HG03521 (cell line): Measurements from ENCODE around the gene MGAT4B.
"Not testable (repeated sequence)": the region's sequence is repeated elsewhere in the genome, so short reads cannot be mapped to it uniquely, and the experiment has no call there.

ENCODE experiments used
- ATAC-seq: cut with Tn5 transposase; IDR thresholded peaks from one replicate; pipeline ENCODE4 v1.9.1; 2021; ENCODE audit warnings: mild to moderate bottlenecking, moderate library complexity; ENCODE audit not compliant: unreplicated experiment

Gene MGAT4B

DNA sequence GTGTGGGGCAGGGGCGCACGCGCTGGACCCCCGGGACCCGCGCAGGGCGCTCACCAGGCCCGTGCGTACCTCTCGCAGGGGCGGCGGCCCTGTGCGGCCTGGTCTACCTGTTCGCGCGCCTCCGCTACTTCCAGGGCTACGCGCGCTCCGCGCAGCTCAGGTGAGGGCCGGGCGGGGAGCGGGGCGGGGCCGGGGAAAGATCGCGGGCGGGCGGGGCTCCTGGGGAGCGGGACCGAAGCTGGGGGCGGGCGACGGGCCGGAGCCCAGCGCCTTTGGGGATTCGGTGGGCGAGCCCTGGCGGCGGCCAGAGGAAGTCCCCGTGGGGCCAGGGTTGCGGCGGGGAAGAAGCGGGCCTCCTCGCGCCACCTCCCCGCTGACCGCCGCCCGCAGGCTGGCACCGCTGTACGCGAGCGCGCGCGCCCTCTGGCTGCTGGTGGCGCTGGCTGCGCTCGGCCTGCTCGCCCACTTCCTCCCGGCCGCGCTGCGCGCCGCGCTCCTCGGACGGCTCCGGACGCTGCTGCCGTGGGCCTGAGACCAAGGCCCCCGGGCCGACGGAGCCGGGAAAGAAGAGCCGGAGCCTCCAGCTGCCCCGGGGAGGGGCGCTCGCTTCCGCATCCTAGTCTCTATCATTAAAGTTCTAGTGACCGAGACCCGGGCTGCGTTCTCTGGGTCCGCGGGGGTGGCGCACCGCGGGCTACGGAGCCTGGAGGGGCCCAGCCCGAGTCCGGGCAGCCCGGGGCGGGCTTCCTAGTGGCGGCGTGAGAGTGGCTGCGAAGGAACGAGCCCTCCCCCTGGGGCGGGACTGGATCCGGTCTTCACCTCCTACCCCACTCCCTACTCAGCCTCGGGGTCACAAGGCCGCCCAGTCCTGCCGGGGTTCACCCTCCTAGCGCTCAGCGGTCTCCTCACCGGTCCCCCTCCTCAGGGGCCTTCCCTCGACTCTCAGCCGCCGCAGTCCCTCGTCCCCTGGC lies 10.5 kb downstream of the MGAT4B start:
- ATAC-seq, result peak; percentile 62

DNA sequence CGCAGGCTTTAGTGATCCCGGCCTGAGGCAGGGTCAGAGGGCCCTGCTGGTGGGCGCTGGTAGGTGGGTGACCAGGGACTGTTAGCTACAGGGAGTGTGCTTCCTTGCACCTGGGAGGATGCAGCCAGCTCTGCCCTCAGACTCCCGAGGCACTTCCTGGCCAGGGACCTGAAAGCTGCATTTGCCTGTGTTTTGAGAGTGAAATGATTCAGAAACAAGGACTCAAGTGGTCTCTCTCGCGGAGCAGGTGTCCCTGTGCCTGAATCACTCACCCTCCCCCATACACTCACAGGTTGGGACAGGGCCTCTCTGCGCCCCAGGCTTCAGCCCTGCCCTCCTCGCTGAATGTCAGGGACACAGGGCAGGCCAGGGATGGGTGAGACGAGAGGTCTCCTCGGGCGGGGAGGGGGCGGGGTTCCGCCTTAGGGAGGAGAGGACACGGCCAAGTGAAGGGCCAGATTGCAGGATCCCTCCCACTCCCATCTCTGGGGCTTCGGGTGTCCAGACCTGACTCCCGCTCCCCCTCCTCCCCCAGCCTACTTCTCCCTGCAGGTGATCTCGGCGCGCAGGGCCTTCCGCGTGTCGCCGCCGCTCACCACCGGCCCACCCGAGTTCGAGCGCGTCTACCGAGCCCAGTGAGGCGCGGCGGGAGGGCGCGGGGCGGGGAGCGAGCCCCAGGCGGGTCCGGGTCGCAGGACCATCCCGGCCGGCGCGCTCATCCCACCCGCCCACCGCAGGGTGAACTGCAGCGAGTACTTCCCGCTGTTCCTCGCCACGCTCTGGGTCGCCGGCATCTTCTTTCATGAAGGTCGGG lies 11.4 kb downstream of the MGAT4B start:
- no peak for ATAC-seq

DNA sequence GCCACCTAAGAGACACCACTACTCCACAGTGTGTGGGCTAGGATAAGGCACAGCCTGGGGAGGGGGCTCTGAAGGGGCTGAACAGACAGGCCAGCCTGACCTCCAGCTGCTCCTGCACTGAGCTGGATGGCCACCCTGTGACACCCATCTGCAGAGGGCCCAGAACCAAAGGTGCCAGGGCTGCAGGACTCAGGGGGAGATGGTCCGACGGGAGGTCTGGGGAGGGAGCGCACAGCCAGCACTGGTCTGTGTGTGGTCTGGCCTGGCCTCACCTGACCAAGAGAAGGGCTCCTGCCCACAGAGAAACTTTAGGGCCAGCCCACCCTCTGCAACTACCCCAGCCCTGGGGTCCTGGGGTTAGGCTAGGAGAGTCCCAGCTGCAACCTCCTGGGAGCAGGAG lies 12.1 kb downstream of the MGAT4B start:
- ATAC-seq, result no peak

DNA sequence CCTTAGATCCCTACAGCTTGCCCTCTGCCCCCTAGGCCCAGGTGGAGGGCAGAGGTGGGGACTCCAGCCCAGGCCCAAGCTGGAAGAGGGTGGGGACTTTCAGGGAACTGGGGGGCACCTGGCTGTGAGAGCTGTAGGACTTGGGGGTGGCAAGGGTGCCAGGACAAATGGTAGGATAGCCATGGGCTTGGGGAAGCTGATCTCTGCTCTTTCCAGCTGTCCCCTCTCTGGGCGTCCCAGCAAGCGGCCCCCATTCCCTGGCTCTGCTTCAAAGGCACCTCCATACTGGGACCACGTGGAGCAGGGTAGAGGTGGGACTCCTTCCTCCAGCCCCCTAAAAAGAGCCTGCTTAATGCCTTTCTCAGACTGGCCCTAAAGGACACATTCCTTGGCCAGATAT lies 12.5 kb downstream of the MGAT4B start:
- ATAC-seq, result no peak

DNA sequence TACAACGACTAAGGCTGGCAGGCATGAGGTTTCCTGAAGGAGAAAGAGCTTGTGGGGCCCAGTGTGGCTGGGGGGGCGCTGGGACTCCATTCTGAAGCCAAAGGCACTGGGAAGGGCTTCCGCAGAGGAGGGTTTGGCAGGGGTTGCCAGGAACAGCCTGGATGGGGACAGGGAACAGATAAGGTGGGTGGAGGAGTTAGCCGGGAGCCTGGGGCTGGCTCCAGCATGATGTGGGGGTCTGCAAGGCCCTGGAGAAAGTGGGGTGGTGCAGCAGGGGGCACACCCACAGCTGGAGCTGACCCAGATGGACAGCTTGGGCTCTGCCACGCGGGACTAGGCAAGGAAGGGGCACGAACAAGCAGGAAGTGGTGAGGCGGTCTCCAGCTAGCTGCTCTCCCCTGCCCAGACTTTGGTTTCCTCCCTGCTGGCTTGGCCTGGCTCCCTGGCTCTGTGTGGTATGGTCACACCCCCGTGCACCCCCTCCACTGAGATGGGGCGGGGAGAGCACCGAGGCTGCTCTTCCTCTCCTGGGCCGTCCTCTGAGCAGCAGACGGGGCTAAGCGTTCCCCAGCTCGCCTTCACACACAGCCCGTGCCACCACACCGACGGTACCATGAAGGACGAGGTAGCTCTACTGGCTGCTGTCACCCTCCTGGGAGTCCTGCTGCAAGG lies 13.1 kb downstream of the MGAT4B start, which contains the start of gene LTC4S:
LTC4S (plus strand) TSS at position 519 of the 672 bp plus-strand sequence; CDS start at position 614, 95 bp downstream.
- ATAC-seq, result no peak

DNA sequence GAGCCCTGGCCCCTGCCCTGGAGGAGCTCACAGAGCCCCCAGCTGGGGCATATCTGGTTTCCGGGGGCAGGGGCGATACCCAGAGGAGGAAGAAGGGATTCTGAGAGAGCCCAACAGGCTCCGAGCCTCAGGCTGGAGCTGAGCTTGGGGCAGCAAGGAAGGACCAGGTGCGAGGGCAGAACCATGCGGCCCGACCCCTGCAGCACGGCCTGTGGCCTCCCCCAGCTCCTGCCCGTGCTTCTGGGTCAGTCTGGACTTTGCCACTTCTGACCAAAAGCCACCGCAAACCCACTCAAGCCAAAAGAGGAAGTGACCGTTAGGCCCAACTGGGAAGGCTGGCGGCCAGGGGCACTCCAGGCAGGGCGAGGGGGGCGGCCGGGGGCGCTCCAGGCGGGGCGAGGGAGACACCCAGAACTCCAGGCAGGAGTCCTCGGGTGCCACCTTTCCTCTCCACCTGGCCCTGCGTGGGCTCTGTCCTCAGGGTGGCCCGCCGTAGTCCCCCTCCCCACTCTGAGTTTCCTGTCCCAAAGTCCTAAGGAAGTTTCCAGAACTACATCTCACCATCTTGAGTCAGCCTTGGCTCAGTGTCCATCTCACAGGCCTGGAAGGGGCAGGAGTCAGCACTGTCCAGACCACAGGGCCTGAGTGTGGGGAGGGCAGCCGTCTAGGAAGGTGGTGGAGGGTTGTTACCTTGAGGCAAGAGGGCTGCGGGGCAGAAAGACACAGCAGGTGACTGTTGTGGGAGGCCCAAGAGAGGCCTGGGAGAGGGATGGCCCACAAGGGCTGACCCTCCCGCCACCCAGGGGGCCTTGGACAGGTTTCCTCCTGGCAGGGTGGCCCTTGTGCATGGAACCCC lies 13.8 kb downstream of the MGAT4B start:
- no peak for ATAC-seq

DNA sequence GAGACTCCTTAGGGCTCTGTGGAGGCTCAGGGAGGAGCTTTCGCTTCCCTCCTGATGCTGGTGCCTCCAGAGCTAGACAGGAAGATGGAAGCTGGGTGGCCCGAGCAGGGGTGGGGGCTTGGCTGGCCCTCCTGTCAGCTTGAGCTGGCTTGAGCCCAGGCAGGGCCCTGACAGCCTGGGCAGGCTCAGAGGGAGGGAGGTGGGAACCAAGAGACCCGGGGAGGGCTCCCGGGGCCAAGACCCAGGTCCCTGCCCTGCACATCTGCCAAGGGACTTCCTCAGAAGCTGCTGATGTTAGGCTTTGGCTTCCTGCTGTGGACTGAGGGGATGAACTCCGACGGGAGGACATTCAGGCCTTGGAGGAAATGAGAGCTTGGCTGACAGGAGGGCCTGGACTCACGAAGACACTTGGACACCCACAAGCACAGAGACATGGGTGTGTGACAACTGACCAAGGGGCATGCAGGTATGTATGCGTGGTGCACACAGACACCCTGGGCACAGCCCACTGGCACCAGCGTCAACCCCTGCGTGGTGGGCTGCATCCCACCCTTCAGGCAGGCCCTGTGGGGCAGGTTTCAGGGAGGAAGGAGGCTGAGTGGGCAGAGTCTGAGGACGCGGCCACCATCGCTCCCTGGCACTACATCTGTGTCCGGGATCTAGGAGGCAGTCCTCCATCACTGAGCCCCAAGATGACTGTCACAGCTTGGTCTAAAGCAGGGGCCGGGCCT lies 14.6 kb downstream of the MGAT4B start:
- ATAC-seq, result no peak

DNA sequence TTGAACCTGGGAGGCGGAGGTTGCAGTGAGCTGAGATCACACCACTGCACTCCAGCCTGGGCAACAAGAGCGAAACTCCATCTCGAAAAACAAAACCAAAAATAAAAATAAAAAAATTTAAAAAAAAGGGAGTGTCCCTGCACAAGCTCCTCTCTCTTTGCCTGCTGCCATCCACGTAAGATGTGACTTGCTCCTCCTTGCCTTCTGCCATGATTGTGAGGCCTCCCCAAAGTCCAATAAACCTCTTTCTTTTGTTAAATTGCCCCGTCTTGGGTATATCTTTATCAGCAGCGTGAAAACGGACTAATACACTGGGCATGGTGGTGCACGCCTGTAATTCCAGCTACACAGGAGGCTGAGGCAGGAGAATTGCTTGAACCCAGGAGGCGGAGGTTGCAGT lies 17.4 kb downstream of the MGAT4B start:
- not testable (repeated sequence) for ATAC-seq

DNA sequence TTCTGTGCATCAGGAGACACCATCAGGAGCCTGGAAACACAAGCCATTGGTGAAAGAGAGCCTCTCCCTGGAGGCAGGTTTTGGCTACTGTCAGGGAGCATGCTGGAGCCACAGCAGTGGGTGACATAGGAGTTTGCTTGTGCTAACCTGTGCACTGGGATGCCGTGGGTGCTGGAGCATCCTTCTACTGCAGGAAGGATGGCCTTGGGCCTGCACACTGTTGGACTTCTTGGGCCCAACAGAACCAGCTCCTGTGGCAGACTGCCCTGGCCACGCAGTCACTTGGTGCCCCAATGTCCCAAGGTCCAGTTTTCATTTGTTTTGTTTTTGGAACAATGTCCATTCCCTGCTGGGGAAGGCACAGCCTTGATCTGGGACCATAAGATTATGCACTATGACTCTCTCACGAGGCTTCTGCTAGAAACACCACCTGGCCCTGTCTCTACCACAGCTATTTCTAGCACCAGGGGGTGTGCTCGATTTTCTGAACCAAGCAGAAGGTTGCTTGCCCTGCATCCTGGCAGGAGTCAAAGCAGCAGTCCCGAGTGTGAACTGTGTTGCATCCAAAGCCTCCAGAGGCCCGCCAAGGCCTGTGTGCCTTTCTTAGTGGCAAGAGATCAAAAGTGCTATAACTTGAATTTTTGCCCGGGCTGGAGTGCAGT lies 18.3 kb downstream of the MGAT4B start:
- ATAC-seq, result no peak

DNA sequence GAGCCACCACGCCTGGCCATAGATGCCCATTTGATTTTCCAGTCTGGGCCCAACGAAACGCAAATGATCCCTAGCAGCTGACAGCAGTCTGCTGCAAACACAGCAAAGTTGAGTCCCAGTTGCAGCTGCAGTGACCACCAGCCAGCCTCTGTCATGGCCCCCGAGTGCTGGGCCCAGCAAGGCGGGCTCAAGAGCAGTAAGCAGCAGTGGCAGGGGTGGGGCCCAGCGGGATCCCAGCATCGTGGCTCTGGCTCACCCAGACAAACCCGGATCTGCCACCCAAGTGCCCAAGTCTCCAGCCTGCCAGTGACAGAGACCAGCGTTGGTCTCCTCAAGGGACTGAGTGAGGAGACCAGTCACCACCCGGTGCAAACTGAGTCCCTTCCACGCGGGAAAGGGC lies 19.8 kb downstream of the MGAT4B start:
- ATAC-seq, result no peak

DNA sequence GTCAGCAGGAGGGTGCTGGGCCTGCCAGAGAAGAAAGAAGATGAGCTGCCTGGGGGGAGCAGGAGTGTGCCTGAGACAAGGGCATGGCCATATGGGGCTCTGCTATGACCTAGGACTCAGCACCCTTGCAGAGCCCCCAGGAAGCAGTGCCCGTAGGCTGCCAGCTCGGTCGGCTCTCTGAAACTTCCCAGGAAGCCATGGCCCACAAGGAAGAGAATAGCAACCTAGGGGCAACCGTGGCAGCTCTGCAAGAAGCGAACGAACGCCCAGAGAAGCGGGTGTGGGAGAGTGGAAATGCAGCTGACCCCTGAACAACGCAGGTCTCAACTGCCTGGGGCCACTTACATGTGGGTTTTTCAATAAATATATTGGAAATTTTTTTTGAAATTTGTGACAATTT lies 23.5 kb downstream of the MGAT4B start:
- no peak for ATAC-seq

DNA sequence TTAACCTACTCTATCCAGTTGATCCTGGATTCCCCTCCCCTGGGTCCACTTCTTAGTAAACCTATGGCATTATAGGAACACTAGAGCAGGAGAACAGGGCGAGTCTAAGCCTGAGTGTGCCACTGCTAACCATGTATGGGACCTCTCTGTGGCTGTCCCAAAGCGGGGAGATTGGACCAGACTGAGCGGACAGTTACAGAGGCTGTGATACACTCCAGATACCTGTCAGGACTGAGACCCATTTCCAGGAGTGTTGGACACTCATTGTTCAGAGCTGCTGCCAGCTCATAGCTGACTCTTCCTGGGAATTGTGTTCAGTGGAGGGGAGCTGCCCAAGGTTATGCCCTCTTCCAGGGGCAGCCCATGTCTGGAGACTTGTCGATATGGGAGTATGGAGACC lies 24.8 kb downstream of the MGAT4B start:
- ATAC-seq, result no peak

DNA sequence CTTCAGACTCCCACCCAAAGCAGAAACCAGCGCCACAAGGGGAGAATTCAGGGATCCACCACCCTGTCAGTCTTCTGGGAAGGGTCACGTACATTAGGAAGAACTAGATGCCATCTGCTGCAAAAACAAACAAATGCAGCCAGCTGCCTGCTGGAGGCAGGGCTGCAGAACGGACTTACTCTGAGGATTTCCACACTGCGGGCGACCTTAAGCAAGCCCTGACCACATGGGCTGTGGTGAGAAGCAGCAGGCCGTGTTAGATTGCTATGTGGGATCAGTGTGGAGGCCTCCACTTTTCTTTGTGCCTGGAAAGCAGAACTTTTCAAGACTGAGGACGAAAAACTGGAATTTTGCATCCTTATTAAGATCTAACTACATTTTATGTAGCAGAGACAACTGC lies 26.3 kb downstream of the MGAT4B start:
- ATAC-seq, result no peak

DNA sequence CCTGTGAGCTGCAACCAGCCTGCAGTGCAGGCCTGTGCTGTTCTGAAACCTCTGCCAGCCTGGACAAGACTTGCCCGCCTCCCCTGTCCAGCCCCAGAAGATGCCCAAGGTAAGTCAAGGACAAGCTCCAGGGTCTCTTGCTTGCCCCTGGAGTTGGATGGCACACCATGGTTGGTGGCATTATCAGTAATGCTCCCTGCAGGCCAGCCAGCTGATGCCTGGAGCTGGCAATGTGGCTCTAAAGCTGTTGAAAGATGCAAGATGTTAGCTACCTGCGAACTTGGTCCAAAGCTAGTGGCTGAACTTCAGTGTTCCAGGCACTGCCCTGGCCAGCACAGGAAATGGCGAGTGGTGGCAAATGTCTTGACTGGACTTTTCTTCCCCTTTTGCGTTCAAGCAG lies 26.8 kb downstream of the MGAT4B start:
- ATAC-seq, result no peak

DNA sequence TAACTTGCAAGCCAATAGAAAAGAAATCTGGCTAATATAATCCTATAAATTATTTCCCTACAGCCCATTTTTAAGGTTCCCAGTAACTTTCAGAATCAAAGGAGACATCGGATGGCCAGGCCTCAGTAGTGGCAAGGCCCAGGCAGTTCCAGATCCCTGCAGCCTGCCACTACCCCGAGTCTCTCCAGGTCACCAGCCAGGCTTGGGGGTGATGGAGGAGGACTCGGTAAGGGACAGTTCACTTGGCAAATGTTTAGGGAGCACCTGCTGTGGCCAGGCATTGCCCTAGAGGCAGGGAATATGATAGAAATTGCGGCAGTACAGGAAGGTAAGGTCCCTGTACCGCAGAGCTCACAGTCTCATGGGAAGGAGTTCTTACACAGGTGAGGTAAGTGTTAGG lies 28.1 kb downstream of the MGAT4B start:
- no peak for ATAC-seq

DNA sequence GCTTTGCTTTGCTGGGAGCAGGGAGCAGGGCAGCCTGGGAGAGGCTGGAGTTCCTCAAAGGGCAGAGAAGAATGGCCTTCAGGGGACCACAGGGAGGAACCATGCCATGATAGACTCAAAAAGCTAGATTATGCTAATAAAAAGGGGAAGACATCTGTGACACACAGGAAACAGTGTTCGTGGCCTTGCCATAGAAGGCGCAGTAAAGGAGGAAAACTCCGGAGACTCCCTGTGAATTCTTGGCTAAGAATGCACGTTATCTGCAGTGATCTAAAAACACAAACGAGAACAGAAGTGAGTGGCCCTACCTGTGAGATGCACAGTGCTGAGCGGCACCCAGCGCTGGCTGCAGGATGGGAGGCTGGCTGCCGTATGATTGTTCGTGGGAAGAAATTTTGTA lies 28.8 kb downstream of the MGAT4B start:
- no peak for ATAC-seq

DNA sequence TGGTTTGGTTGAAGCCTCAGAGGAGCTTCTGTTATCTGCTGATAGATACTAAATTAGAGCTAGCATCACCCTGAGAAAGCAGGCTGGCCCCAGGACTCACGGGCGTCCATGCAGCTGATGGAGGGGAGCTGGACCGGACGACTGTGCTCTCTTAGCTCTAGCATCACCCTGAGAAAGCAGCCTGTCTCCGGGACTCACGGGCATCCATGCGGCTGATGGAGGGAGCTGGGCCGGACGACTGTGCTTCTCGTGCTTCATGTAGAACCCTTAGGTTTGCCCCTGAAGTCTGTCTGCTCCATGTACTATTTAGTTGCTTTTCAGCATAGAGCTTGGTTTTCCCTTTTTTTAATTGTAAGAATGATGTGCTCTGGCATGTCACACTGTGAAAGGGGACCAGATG lies 29.2 kb downstream of the MGAT4B start:
- ATAC-seq, result no peak

DNA sequence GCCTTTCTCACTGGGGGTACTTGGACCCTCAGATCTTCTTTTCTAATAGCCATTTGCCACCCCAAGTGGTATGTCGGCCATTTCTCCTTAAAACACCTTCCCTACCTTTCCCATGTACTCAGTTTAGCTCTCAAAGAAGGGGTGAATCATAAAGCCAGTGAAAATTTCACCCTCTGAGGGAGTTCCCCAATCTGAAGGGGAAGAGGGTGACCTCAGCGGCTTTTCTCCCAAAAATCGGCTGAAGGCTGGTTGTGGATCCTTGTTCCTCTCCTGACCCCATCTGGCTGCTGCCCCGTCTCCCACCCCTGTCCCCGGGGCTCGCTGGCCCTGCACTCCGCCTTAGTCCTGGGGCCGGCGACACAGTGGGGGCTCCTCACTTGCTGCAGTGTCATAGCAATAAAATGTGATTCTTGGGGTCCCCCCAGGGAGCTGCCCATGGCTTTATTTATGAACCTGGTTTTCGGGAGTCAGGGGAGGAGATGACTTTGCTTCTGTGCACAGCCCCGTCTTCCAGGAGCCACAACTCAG lies 30.2 kb downstream of the MGAT4B start:
- no peak for ATAC-seq

DNA sequence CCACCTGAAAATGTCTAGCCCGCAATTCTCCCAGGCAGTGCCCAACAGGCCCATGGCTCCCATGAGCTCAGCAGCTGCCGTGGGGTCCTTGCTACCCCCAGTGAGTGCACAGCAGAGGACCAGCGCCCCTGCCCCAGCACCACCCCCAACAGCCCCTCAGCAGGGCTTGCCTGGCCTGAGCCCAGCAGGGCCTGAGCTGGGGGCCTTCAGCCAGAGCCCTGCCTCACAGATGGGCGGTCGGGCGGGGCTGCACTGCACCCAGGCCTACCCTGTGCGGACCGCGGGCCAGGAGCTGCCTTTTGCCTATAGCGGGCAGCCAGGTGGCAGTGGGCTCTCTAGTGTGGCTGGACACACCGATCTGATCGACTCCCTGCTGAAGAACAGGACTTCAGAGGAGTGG lies 32.2 kb downstream of the MGAT4B start:
- no peak for ATAC-seq
